GM12873 (cell line): Measurements from ENCODE around the gene RIPK1.

Source experiments
- CTCF ChIP-seq: IDR thresholded peaks from 2 replicates; pipeline ENCODE4 v1.5.1; 2012; ENCODE audit warnings: low read depth, mild to moderate bottlenecking, moderate library complexity, low read length, control low read depth; ENCODE audit not compliant: insufficient read depth; ENCODE audit errors: missing control alignments

The RIPK1 gene

GRCh38 chr6:3117912-3118352, 49.6 kb downstream of the RIPK1 start:
- TF ChIP-seq CTCF: no peak

GRCh38 chr6:3118353-3119039, 50.2 kb downstream of the RIPK1 start, which contains the start of gene BPHL:
Gene BPHL (plus strand): TSS chr6:3118711. CDS start chr6:3118741, 30 bp downstream.
- no peak for TF ChIP-seq CTCF

GRCh38 chr6:3119040-3119723, 50.9 kb downstream of the RIPK1 start:
- no peak for TF ChIP-seq CTCF

GRCh38 chr6:3120765-3121089, 52.4 kb downstream of the RIPK1 start:
- no peak for TF ChIP-seq CTCF

GRCh38 chr6:3122823-3123182, 54.5 kb downstream of the RIPK1 start:
- no peak for TF ChIP-seq CTCF

GRCh38 chr6:3124667-3125066, 56.4 kb downstream of the RIPK1 start:
- TF ChIP-seq CTCF: no peak

- no peak for TF ChIP-seq CTCF
Measured at GRCh38 chr6:3125815-3126214, 57.5 kb downstream of the RIPK1 start.
